ENCODE results near the gene POFUT1. TPM values are rescaled to one million over a fixed set of nuclear protein-coding genes. Genes with fewer than 3 reads are reported as not detected.
A peak's percentile ranks its signal among the peaks of the same experiment; 100 is the strongest.
"Not testable (repeated sequence)": the region's sequence is repeated elsewhere in the genome, so short reads cannot be mapped to it uniquely, and the experiment has no call there.

POFUT1 gene
- polyA plus RNA-seq, 3 donors: 42.7 to 44.7 (median 43.0) TPM

GRCh38 chr20:32263398-32263954 lies 55.8 kb downstream of the POFUT1 start:
- no peak for DNase-seq (ENCODE audit: low read depth in 3 of 3, low spot score in 2 of 3)

DNA sequence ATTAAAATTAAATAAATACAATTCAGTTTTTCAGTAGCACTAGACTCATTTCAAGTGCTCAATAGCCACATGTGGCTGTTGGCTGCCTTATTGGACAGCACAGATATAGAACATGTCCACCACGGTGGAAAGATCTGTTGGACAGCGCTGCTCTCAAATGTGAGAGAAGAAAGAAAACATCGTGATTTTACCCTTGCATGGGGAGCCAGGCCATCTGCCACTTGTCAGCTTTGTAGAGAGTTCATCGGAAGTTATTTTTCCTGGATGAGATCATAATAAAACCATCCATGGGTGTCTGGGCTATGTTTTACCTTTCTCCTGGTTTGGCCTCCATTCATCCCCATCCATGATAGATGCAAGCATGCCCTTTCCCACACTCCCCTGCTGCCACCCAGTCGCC lies 63.9 kb downstream of the POFUT1 start:
- DNase-seq (ENCODE audit: low read depth in 3 of 3, low spot score in 2 of 3): no peak

- DNase-seq (ENCODE audit: low read depth in 3 of 3, low spot score in 2 of 3): no peak
Observed at GRCh38 chr20:32274359-32274758, 66.7 kb downstream of the POFUT1 start.

DNA sequence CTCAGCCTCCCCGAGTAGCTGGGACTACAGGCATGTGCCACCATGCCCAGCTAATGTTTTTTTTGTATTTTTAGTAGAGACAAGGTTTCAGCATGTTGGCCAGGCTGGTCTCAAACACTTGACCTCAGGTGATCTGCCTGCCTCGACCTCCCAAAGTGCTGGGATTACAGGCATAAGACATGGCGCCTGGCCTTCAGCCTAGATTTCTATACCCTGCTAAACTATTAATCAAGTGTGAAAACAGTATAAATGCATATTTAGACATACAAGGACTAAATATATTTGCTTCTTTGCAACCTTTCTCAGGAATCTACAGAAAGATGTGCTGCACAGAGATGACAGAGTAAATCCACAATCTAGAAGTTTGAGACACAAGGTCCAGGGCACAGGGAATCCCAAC lies 67.5 kb downstream of the POFUT1 start:
- DNase-seq (ENCODE audit: low read depth in 3 of 3, low spot score in 2 of 3): not testable (repeated sequence)

GRCh38 chr20:32277361-32278198 lies 69.9 kb downstream of the POFUT1 start, which contains the start of gene KIF3B:
KIF3B (plus strand) TSS chr20:32277651; CDS start chr20:32309778, 32,127 bp downstream.
- peak; percentile 56 to 71 (median 64) for DNase-seq (ENCODE audit: low read depth in 3 of 3, low spot score in 2 of 3)

GRCh38 chr20:32278199-32278643 lies 70.5 kb downstream of the POFUT1 start:
- DNase-seq (ENCODE audit: low read depth in 3 of 3, low spot score in 2 of 3): no peak

- DNase-seq (ENCODE audit: low read depth in 3 of 3, low spot score in 2 of 3): no peak
Observed at GRCh38 chr20:32281711-32282110, 74.0 kb downstream of the POFUT1 start.

DNA sequence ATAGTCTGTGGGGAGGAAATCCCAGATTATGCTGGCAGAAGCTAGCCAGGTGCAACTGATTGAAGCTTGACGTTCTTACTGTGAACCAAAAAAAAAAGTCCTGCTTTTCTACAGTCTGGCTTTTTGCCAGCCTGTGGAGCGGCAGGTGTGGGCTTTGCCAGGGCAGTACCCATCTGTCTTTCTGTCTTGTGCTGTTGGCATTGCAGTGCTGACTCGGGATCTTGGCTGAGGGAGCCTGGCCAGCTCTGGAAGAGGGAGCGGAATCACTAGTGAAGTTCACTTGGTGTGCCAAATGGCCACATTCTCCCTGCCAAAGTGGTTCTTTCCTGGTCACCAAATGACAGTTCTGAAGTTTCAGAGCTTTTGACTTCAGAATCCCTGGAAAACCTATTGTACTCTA lies 74.8 kb downstream of the POFUT1 start:
- no peak for DNase-seq (ENCODE audit: low read depth in 3 of 3, low spot score in 2 of 3)

- no peak for DNase-seq (ENCODE audit: low read depth in 3 of 3, low spot score in 2 of 3)
Observed at GRCh38 chr20:32285082-32285620, 77.5 kb downstream of the POFUT1 start.

DNA sequence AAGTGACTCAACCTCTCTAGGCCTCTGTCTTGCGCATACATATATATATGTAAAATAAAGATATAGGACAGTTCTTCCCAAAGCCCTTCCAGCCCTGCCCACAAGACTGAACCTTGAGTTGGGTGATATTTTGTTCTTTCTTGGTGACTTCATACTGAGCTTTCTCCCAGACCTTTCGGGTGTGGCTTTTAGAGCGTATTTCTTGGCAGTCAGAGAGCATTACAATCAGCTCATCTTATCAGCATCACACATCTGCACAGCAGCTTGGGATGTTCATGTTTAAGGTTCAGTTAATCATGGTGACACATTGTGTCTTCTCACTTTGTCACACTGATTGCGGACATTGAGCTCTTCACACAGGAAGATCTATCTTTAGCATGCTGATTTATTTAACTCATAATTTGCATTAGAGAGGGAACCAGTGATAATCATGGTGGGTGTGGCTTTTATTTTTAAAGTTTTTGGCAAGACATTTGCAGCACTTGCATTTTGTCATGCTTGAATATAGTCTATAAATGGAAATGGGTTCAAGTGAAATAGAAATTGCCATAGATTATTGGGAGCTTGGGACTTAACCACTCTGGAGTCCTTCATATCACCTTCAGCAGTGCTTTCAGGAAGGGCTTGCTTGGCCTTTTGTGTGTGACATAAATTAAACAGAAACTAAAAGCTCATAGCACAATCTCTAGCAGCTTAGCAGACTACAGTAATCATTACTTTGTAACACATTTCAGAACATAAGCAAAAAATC lies 78.1 kb downstream of the POFUT1 start:
- no peak for DNase-seq (ENCODE audit: low read depth in 3 of 3, low spot score in 2 of 3)

- DNase-seq (ENCODE audit: low read depth in 3 of 3, low spot score in 2 of 3): no peak
Observed at GRCh38 chr20:32287231-32287638, 79.6 kb downstream of the POFUT1 start.

Other genes starting within 250 kb of the POFUT1 start
- gene XKR7, start 239.7 kb upstream of the POFUT1 start, polyA plus RNA-seq (ENCODE audit: insufficient read length in 3 of 3): under 1 TPM; 0.24 to 0.33 (median 0.26) TPM
- 1 to 10 TPM; 6.3 to 6.4 (median 6.3) TPM for gene CCM2L, start 197.4 kb upstream of the POFUT1 start, polyA plus RNA-seq (ENCODE audit: insufficient read length in 3 of 3)
- gene HCK, start 155.6 kb upstream of the POFUT1 start, polyA plus RNA-seq (ENCODE audit: insufficient read length in 3 of 3): 1 to 10 TPM; 2.2 to 3.3 (median 2.6) TPM
- gene TM9SF4, start 98.2 kb upstream of the POFUT1 start, polyA plus RNA-seq (ENCODE audit: insufficient read length in 3 of 3): 10 to 100 TPM; 65.3 to 68.8 (median 68.7) TPM
- 10 to 100 TPM; 19.2 to 21.5 (median 19.4) TPM for gene PLAGL2, start 137 bp upstream of the POFUT1 start, polyA plus RNA-seq (ENCODE audit: insufficient read length in 3 of 3)
- gene KIF3B, start 69.8 kb downstream of the POFUT1 start, polyA plus RNA-seq (ENCODE audit: insufficient read length in 3 of 3): 10 to 100 TPM; 47.1 to 49.1 (median 47.9) TPM
- 10 to 100 TPM; 55.8 to 58.9 (median 58.6) TPM for gene ASXL1, start 150.5 kb downstream of the POFUT1 start, polyA plus RNA-seq (ENCODE audit: insufficient read length in 3 of 3)

All from right renal cortex interstitium (tissue), 3 donors.